HepG2 (cell line): ENCODE data around the gene FAM111A. TPM values are rescaled to one million over a fixed set of nuclear protein-coding genes. Genes with fewer than 3 reads are reported as not detected.
A peak's percentile ranks its signal among the peaks of the same experiment; 100 is the strongest.

Experiments used
- ATAC-seq: fragments of 200-7000 bp; cut with Tn5 transposase; 3 replicates; pipeline ENCODE4 v1.9.1; 2020; ENCODE audit warnings: mild to moderate bottlenecking, moderate library complexity
- BruUV-seq: library from RNA; stranded (reverse); fragments of 400-500 nt; replicated peaks from 2 replicates; lab custom pipeline; 2021; lab: Mats Ljungman, UMichigan
- CTCF ChIA-PET: fragments of 300-600 bp; formaldehyde crosslinking; extraction: SDS; loops from one replicate; lab custom pipeline; 2021; ENCODE audit warnings: low total read pairs, inconsistent platforms, low intra/inter-chr PET ratio; lab: Yijun Ruan, JAX
- POLR2A ChIA-PET: fragments of 350-600 bp; sonication (Branson Sonifier 250); formaldehyde crosslinking; loops from one replicate; lab custom pipeline; 2020; ENCODE audit warnings: antibody characterized with exemption, inconsistent platforms; lab: Yijun Ruan, JAX
- DNase-seq: peaks from one replicate; pipeline ENCODE4 v3.0.0-alpha.2; 2015; ENCODE audit warnings: low spot score
- FAIRE-seq: peaks from 3 replicates; lab custom pipeline; 2011; peaks lifted over from hg19 to GRCh38; lab: Jason Lieb, UNC
- H2AFZ ChIP-seq: one replicate; pipeline ENCODE4 v1.6.1; 2011; ENCODE audit warnings: low read length, inconsistent platforms
- H3K27ac ChIP-seq: fragments of 300-600 bp; 3 replicates; pipeline ENCODE4 v1.8.0; 2011; ENCODE audit warnings: mixed run types, mild to moderate bottlenecking, mixed read lengths, low read length, inconsistent platforms; ENCODE audit not compliant: insufficient read depth; ENCODE audit errors: extremely low read length
- H3K27me3 ChIP-seq, 2 experiments: fragments of 200-600 bp in 1 of 2; 2 replicates in 1 of 2; 3 replicates in 1 of 2; pipeline versions ENCODE4 v1.6.0 to v1.8.0; 2011; ENCODE audit warnings: low read length in 2 of 2, mild to moderate bottlenecking in 2 of 2, moderate library complexity in 2 of 2, inconsistent platforms in 1 of 2; ENCODE audit not compliant: insufficient read depth in 2 of 2, control insufficient read depth in 1 of 2
- H3K36me3 ChIP-seq, 2 experiments: fragments of 200-600 bp in 1 of 2; replicated peaks in 1 of 2; 2 replicates in 1 of 2; 3 replicates in 1 of 2; pipeline versions ENCODE4 v1.5.1 to v1.8.0; 2011; ENCODE audit warnings: low read length in 2 of 2, inconsistent platforms in 1 of 2; ENCODE audit not compliant: insufficient read depth in 2 of 2, control insufficient read depth in 1 of 2
- H3K4me1 ChIP-seq: 2 replicates; pipeline ENCODE4 v1.5.1; 2012; ENCODE audit warnings: low read length, inconsistent platforms; ENCODE audit not compliant: insufficient read depth
- H3K4me2 ChIP-seq: 2 replicates; pipeline ENCODE4 v1.6.0; 2011; ENCODE audit warnings: low read depth, low read length, inconsistent platforms
- H3K4me3 ChIP-seq, 3 experiments: fragments of 200-600 bp in 1 of 3; sonication (generic), shearing (Covaris generic) in 1 of 3; replicated peaks in 1 of 3; 2 replicates each; pipeline ENCODE4 v1.5.1; 2011 to 2016; ENCODE audit warnings: low read length in 3 of 3, inconsistent platforms in 2 of 3, low read depth in 2 of 3, mild to moderate bottlenecking in 2 of 3, control low read depth in 1 of 3, mixed read lengths in 1 of 3; ENCODE audit not compliant: insufficient read depth in 1 of 3
- H3K79me2 ChIP-seq: one replicate; pipeline ENCODE4 v1.6.1; 2011; ENCODE audit warnings: low read length, inconsistent platforms; ENCODE audit not compliant: insufficient read depth
- H3K9ac ChIP-seq: 2 replicates; pipeline ENCODE4 v1.6.0; 2011; ENCODE audit warnings: mild to moderate bottlenecking, low read depth, low read length, inconsistent platforms; ENCODE audit not compliant: insufficient read depth
- H3K9me3 ChIP-seq: 2 replicates; pipeline ENCODE4 v1.5.1; 2012; ENCODE audit warnings: mild to moderate bottlenecking, low read length
- H4K20me1 ChIP-seq: 2 replicates; pipeline ENCODE4 v1.6.0; 2011; ENCODE audit warnings: inconsistent platforms, mild to moderate bottlenecking, low read length, moderate library complexity; ENCODE audit not compliant: insufficient read depth
- BCLAF1 ChIP-seq: fragments of 450-650 bp; IDR thresholded peaks from 2 replicates; pipeline ENCODE4 v1.6.1; 2017; ENCODE audit warnings: mild to moderate bottlenecking
- BRCA1 ChIP-seq: sonication (generic); formaldehyde crosslinking; IDR thresholded peaks from 2 replicates; pipeline ENCODE4 v1.4.0; 2020; ENCODE audit warnings: missing genetic modification reagents
- MAFK ChIP-seq, 2 experiments: IDR thresholded peaks in 1 of 2; conservative IDR thresholded peaks in 1 of 2; 2 replicates each; pipeline ENCODE4 v1.6.1; 2011; ENCODE audit warnings: improper control_type of control experiment in 2 of 2, low read length in 2 of 2
- MXI1 ChIP-seq: IDR thresholded peaks from 3 replicates; pipeline ENCODE4 v1.6.1; 2012; ENCODE audit warnings: low read depth, low read length, inconsistent platforms, borderline replicate concordance
- NFKBIZ ChIP-seq: IDR thresholded peaks from 2 replicates; pipeline ENCODE4 v1.6.1; 2018; ENCODE audit warnings: missing genetic modification reagents, missing compliant biosample characterization
- RAD21 ChIP-seq: fragments of 450-650 bp; formaldehyde crosslinking; IDR thresholded peaks from 2 replicates; pipeline ENCODE4 v1.5.0; 2020; ENCODE audit warnings: mild to moderate bottlenecking
- RBM39 ChIP-seq: fragments of 200-400 bp; formaldehyde crosslinking; IDR thresholded peaks from one replicate; pipeline ENCODE4 v1.6.1; 2018; ENCODE audit warnings: antibody characterized with exemption, mild to moderate bottlenecking, low read depth, low read length; ENCODE audit not compliant: poor library complexity, severe bottlenecking
- U2AF1 ChIP-seq: fragments of 200-400 bp; formaldehyde crosslinking; optimal IDR thresholded peaks from 2 replicates; pipeline ENCODE3; 2017; ENCODE audit warnings: mild to moderate bottlenecking, low read depth, low read length
- UBTF ChIP-seq: sonication (generic); formaldehyde crosslinking; IDR thresholded peaks from 2 replicates; pipeline ENCODE4 v1.4.0; 2020; ENCODE audit warnings: mild to moderate bottlenecking, missing genetic modification reagents
- YY1 ChIP-seq: IDR thresholded peaks from 2 replicates; pipeline ENCODE4 v1.6.1; 2011; ENCODE audit warnings: low read length, low read depth, moderate library complexity, mild to moderate bottlenecking; ENCODE audit not compliant: insufficient read depth, insufficient replicate concordance
- ZFP91 ChIP-seq: sonication (generic); formaldehyde crosslinking; IDR thresholded peaks from 2 replicates; pipeline ENCODE4 v1.9.0; 2022; ENCODE audit warnings: missing genetic modification reagents, mild to moderate bottlenecking, borderline replicate concordance
- WGBS: methylation state at CpG from one replicate; pipeline ENCODE4 v1.1.6; 2017; ENCODE audit warnings: low lambda C conversion rate; 5-methylcytosine and 5-hydroxymethylcytosine counted together
- in situ Hi-C: cut with HindIII; loops from 2 replicates; pipeline ENCODE4 v1.10.0; 2017; ENCODE audit warnings: low pct_unique_long_range_greater_than_20kb; ENCODE audit not compliant: extremely low pct_ligation_motif_present
- intact Hi-C: fragments of 100-400 bp; cut with micrococcal nuclease; formaldehyde crosslinking; loops from one replicate; pipeline ENCODE4 v1.10.0; 2022; ENCODE audit not compliant: unreplicated experiment
- polyA plus RNA-seq, 8 experiments: library from polyadenylated mRNA; depleted of rRNA in 3 of 8; stranded (reverse) in 7 of 8; unstranded in 1 of 8; fragments of >200 nt; fragmentation: Illumina TruSeq in 4 of 8; extraction: Trizol in 4 of 8; gene quantifications; 2 replicates each; pipeline versions ENCODE4 v1.2.1 to v1.2.3, GENCODE V29; 2011 to 2016; ENCODE audit warnings: low read depth in 4 of 8, missing spikeins in 1 of 8, mixed read lengths in 1 of 8; ENCODE audit not compliant: insufficient read depth in 1 of 8
- total RNA-seq, 5 experiments: library from RNA; depleted of rRNA; stranded (reverse); fragments of >200 nt; fragmentation: Illumina TruSeq; extraction: Trizol; gene quantifications; 2 replicates each; pipeline ENCODE4 v1.2.3, GENCODE V29; 2016; ENCODE audit warnings: low read depth in 1 of 5

Gene FAM111A
- total and polyA plus RNA-seq, 2 of the 13 experiments (the other 11 are each of a cell fraction or from before 2014, with no cell fraction given), result 3.2 to 13.5 TPM

GRCh38 chr11:59182457-59183151, 39.9 kb downstream of the FAM111A start:
- ChIA-PET POLR2A (interaction anchor here (0.6 to 1.3 kb wide), 2 partner anchors 9 to 11 kb away, joined by 3 to 4 read pairs; no protein-coding TSS in a partner anchor), CTCF (interaction anchor here (2.1 kb wide), 1 partner anchor 11 kb away, joined by 16 read pairs; the partner anchor contains the start of gene DTX4)
- intact Hi-C loops (no loop called here), in situ Hi-C loops (loop anchor here (25.0 kb wide), 1 partner anchor 505 kb away; no protein-coding TSS in a partner anchor)
- no peaks in the 10 kb centered on the region for H3K79me2 ChIP-seq
- H3K27me3 ChIP-seq, result no peaks in the 10 kb centered on the region
- peak; percentile 32 for DNase-seq
- no peak overlapping the region for H2AFZ ChIP-seq
- peak; percentile 63 for ATAC-seq
- no TSS peak for BruUV-seq
- no peaks in the 10 kb centered on the region; a peak in 1 of 5 replicates for H3K36me3 ChIP-seq
- no peak overlapping the region for H3K27ac ChIP-seq
- 92% methylated on average over 4 of the region's 4 CpGs for WGBS
- FAIRE-seq, result no peak
- H3K4me2 ChIP-seq, result no peak overlapping the region
- no peak overlapping the region for H3K4me3 ChIP-seq
- peaks cover 12% of the 10 kb centered on the region; the same call in 1 of the 2 replicates for H3K4me1 ChIP-seq
- no peaks in the 10 kb centered on the region for H3K9me3 ChIP-seq
- H3K9ac ChIP-seq, result no peak overlapping the region
- H4K20me1 ChIP-seq, result no peaks in the 10 kb centered on the region
- TF ChIP-seq RAD21 (CRISPR knock-in tag) (0 out of 2 replicates have a peak, but pooled peaks have one; percentile 28), ZFP91 (no peak), MXI1 (no peak), RBM39 (no peak), BCLAF1 (no peak), MAFK (conservative IDR thresholded peaks at IDR 0.05 in 1 of 2, IDR thresholded peaks at IDR 0.05 in 1 of 2; ENCODE audit: low read length in 2 of 2) (peak; percentile 71 to 77), YY1 (no peak), UBTF (CRISPR knock-in tag) (no peak), NFKBIZ (no peak), U2AF1 (no peak), BRCA1 (no peak)
